GM18505 (cell line): Measurements from ENCODE around the gene EPN3.

Experiments
- ATAC-seq: cut with Tn5 transposase; IDR thresholded peaks from one replicate; pipeline ENCODE4 v1.9.1; 2021; ENCODE audit not compliant: unreplicated experiment
- POLR2A ChIP-seq: IDR thresholded peaks from 4 replicates; pipeline ENCODE4 v1.6.1; 2011; ENCODE audit warnings: borderline replicate concordance; ENCODE audit not compliant: insufficient read depth, insufficient read length; ENCODE audit errors: extremely low read depth

Gene EPN3

DNA sequence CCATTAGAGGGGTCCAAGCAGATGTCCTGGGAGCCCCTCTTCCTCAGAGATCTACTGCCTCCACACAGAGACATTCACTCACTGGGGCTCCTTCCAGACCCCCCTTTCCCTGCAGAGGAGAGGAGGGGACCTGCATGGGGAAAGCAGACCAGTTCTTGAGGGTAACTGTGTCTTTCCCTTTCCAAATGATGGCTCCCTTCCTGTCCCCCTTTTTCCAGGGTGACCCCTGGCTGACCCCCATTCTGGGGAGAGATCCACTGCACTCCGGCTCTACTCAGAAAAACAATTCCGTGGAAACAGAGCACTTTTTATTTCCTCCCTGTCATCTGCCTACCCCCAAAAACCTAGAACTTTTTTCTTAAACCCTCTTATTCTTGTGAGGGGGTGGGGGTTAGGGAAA lies 34.4 kb downstream of the EPN3 start:
- no peak for TF ChIP-seq POLR2A
- no peak for ATAC-seq

DNA sequence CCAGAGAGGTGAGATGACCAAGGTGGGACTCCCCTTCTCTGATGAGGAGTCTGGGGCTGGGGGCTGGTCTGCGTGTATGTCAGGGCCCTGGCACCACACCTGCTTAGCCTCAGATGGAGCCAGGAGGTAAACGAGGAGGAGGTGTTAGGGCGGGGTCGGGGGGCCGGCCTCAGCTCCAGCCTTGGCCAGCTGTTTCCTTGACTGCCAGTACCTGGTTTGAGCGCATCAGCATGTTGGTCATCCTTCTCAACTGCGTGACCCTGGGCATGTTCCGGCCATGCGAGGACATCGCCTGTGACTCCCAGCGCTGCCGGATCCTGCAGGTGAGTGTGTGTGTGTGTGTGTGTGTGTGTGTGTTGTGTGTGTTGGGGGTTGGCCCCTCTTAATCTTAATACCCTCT lies 36.1 kb downstream of the EPN3 start:
- TF ChIP-seq POLR2A, result no peak
- no peak for ATAC-seq

DNA sequence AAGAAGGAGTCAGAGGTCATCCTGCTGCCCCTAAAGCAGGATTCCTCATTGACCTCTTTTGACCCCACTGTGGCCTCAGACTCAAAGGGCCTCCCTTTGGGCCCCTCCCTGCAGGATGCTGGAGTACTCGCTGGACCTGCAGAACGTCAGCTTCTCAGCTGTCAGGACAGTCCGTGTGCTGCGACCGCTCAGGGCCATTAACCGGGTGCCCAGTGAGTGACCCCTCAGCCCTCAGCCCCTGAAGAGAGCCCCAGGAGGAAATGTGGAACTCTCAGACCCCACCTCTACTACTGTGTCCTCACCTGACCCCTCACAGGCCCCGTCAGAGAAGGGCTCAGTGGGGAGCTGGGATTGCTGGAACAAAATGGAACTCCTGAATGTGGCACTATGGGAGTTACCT lies 37.1 kb downstream of the EPN3 start:
- no peak for ATAC-seq
- no peak for TF ChIP-seq POLR2A

DNA sequence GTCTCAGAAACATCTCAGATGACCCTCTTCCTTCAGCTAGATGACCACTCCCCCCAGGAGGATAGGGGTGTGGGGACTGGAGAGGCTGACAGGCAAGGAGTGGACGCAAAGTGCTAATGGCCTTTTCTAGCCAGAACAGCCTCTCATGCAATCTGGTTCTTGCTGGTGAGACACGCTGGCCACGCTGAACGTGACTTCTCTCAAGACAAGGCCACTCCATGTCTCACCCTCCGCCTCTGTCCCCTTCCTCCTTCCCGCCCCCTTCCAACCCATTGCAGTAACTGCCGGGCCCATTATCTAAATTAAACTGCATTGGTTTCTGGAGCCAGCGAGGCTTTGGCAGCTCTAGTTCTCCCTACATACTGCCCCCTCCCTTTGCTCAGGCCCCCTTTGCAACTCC lies 37.5 kb downstream of the EPN3 start:
- no peak for TF ChIP-seq POLR2A
- ATAC-seq, result no peak

DNA sequence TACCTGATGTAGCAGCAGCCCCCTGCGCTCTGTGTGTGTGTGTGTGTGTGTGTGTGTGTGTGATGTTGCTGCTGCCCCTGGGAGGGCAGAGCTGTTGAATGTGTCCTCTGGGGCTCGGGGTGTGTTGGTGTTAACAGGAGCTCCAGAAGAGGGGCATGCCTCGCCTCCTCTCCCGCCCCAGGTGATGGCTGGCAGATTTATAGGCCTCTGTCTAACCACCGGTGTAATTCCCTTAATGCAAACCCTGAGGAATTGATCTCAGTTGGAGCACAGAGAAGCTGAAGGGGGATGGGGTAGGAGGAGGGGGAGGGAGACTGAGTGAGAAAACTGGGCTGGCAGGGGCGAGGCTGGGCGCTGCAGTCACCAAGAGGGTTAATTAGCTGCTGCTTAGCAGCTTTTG lies 38.0 kb downstream of the EPN3 start:
- ATAC-seq, result no peak
- TF ChIP-seq POLR2A, result no peak

DNA sequence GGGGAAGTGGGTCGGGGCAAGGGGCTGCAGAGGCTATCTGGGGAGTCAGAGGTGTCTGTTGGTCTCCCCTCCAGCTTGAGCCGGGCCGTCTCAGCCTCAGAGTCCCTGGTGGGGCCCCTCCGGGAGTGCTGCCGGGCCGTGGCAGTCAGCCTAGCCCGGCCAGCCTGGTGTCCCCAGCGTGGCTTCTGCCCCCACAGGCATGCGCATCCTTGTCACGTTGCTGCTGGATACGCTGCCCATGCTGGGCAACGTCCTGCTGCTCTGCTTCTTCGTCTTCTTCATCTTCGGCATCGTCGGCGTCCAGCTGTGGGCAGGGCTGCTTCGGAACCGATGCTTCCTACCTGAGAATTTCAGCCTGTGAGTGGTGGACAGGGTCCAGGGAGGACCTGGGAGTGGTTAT lies 39.1 kb downstream of the EPN3 start:
- no peak for TF ChIP-seq POLR2A
- no peak for ATAC-seq

DNA sequence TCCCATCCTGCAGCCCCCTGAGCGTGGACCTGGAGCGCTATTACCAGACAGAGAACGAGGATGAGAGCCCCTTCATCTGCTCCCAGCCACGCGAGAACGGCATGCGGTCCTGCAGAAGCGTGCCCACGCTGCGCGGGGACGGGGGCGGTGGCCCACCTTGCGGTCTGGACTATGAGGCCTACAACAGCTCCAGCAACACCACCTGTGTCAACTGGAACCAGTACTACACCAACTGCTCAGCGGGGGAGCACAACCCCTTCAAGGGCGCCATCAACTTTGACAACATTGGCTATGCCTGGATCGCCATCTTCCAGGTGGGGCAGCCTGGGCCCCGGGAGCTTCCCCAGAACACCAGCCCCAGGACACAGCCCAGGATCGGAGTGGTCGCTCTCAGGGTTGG lies 40.0 kb downstream of the EPN3 start:
- TF ChIP-seq POLR2A, result no peak
- no peak for ATAC-seq

DNA sequence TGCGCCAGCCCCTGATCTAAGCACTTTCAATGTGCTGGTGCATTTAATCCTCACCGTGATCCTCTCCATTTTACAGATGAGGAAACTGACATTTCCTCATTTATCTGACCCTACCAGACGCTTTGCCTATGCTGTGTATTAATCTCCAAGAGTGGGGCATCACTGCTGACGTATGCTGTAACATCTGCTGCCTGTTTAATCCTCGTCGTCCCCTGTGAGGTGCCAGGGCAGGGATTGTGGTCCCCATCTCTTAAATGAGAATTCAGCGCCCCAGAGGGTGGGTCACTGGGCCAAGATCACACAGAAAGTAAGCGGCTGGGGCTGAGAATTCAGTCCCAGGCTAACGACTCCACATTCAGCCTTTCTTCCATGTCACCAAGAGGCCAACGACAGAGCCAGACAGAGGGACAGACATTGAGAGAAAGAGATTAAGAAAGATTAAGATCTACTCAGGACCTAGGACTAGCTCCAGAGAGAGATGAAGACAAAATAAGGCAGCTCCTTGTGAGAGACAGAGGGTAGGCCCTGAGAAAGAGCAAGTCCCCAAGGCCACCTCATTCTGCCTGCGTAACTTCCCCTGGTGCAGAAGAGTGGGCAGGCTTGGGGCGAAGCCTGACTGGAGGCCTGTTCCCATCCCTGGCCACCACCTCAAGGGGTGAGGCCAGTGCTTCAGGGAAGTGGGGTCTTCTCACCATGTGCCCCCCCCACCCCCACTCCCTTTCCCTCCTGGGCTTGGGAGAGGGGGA lies 41.5 kb downstream of the EPN3 start:
- no peak for ATAC-seq
- TF ChIP-seq POLR2A, result no peak

DNA sequence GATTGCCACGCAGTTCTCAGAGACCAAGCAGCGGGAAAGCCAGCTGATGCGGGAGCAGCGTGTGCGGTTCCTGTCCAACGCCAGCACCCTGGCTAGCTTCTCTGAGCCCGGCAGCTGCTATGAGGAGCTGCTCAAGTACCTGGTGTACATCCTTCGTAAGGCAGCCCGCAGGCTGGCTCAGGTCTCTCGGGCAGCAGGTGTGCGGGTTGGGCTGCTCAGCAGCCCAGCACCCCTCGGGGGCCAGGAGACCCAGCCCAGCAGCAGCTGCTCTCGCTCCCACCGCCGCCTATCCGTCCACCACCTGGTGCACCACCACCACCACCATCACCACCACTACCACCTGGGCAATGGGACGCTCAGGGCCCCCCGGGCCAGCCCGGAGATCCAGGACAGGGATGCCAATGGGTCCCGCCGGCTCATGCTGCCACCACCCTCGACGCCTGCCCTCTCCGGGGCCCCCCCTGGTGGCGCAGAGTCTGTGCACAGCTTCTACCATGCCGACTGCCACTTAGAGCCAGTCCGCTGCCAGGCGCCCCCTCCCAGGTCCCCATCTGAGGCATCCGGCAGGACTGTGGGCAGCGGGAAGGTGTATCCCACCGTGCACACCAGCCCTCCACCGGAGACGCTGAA lies 43.2 kb downstream of the EPN3 start:
- no peak for ATAC-seq
- TF ChIP-seq POLR2A, result no peak

DNA sequence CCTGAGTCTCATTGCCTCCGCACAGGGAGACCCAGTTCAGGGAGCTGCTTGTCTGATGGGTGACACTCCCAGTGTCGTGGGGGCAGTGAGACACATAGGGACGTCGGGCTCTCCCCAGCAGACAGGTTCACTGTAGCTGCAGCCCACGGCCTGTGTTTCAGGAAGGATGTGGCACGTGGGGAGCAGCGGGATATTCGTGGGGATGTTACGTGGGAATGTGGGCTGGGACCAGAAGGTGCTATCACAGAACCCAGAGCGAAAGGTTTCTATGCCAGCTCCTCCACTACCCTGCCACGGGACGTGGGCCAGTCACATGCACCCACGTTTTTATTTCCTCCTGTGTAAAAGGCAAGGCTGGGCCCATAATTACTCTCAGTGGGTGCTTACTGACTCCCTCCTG lies 44.3 kb downstream of the EPN3 start:
- no peak for TF ChIP-seq POLR2A
- ATAC-seq, result no peak

DNA sequence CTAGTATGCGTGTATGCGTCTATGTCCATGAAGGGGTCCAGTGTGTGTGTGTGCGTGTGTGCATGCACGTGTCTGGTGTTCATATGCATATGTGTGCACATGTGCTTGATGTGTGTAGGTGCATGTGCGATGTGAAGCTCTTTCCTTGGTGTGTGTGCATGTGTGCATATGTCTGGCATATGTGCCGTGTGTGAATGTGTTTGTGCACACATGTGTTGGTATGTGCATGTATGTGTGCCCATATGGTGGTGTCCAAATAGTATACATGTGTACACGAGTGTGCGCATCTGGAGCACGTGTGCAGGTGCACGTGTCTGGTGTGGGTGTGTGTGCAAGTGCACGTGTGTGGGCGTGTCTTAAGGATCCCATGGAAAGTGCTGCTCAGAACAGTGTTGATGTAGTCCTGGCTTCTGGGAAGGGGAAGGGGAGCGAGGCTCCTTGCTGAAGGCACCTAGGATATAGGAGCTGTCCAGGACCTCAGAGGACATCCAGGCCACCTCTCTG lies 45.0 kb downstream of the EPN3 start:
- TF ChIP-seq POLR2A, result no peak
- ATAC-seq, result no peak

DNA sequence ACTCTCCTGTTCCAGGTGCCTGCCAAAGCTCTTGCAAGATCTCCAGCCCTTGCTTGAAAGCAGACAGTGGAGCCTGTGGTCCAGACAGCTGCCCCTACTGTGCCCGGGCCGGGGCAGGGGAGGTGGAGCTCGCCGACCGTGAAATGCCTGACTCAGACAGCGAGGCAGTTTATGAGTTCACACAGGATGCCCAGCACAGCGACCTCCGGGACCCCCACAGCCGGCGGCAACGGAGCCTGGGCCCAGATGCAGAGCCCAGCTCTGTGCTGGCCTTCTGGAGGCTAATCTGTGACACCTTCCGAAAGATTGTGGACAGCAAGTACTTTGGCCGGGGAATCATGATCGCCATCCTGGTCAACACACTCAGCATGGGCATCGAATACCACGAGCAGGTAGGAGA lies 45.6 kb downstream of the EPN3 start:
- TF ChIP-seq POLR2A, result no peak
- ATAC-seq, result no peak

DNA sequence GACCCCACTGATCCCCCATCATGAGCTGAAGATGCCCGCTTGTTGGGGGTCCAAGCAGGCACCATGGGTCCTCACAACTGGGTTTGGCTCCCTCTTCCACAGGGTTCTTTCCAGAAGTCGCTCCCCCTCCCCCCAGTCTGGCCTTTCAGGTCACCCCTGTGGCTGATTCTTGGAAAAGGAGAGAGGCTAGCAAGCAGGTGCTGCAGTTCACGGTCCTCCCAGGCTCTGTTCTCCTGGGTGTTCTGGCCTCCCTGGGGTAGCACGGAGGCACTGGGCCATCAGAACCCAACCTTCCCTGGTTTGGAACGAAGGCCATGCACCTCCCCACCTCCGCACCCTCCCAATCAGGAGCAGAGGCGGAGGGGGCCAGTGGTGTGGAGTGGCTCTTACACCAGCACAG lies 46.9 kb downstream of the EPN3 start:
- no peak for TF ChIP-seq POLR2A
- no peak for ATAC-seq

DNA sequence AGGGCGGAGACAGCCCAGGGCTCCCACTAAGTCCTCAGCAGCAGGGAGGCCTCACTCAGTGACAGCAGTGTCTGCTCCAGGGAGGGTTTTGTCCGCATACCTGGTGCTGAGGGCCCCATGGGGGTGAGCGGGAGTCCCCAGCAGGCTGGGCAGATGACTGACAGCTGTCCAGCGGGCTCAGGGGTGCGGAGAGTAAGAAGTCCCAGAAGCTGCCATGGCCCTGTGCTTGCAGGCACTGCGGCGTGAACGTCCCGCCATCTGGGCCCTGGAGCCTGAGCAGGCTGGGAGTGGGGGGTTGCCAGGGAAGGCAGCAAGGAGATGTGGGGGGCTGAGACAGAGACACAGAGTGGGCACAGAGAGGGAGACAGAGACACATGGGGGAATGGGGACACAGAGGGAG lies 48.1 kb downstream of the EPN3 start:
- no peak for ATAC-seq
- TF ChIP-seq POLR2A, result no peak
